Uterus (tissue), 2 donors: ENCODE results near the gene ERP27.
A peak's percentile ranks its signal among the peaks of the same experiment; 100 is the strongest.

Experiments
- POLR2A ChIP-seq, 2 donors: fragments of 450-650 bp; IDR thresholded peaks; one replicate each; pipeline ENCODE4 v1.6.1; 2016; ENCODE audit warnings: antibody characterized with exemption in 2 of 2, mild to moderate bottlenecking in 1 of 2, moderate library complexity in 1 of 2
- TF ChIP-seq, protein P1 (sequence below), 4 experiments: fragments of 200-600 bp in 2 of 4; fragments of 450-650 bp in 2 of 4; sonication (generic) in 2 of 4; IDR thresholded peaks; one replicate each; pipeline ENCODE4 v1.5.1; 2016 to 2019; ENCODE audit warnings: antibody characterized with exemption in 4 of 4, mild to moderate bottlenecking in 2 of 4, moderate library complexity in 1 of 4

DNA sequence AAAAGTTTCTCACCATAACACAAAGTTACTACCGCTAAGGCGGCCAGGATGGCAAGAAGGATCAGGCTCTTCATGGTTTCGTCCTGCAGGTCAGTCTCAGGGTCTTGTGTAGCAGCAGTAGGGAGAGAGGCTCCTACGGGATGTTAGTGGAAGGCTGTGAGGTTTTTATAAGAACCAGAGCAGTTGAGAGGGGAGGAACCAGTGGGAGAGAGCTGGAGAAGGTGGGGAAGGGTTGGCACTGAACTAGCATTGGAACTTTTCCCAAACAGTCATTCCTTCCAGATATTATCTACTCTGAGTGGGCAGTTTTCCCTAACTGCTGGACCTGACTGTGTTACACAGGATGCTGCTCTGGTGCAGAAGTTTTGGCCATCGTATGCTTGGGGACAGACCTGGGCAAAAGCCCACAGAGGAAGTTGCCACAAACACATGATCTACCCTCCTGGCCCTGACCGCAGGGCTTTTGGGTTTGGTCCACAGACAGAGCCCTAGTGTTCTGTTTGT lies 52.6 kb downstream of the ERP27 start, which contains the start of gene MGP:
- TF ChIP-seq, protein P1, sequence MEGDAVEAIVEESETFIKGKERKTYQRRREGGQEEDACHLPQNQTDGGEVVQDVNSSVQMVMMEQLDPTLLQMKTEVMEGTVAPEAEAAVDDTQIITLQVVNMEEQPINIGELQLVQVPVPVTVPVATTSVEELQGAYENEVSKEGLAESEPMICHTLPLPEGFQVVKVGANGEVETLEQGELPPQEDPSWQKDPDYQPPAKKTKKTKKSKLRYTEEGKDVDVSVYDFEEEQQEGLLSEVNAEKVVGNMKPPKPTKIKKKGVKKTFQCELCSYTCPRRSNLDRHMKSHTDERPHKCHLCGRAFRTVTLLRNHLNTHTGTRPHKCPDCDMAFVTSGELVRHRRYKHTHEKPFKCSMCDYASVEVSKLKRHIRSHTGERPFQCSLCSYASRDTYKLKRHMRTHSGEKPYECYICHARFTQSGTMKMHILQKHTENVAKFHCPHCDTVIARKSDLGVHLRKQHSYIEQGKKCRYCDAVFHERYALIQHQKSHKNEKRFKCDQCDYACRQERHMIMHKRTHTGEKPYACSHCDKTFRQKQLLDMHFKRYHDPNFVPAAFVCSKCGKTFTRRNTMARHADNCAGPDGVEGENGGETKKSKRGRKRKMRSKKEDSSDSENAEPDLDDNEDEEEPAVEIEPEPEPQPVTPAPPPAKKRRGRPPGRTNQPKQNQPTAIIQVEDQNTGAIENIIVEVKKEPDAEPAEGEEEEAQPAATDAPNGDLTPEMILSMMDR (IDR thresholded peaks at IDR 0.05): no peak
- TF ChIP-seq POLR2A (IDR thresholded peaks at IDR 0.05): peak; percentile 23 to 57
